GM08714 (cell line): ENCODE data around the gene GUCY1B1.
A peak's percentile ranks its signal among the peaks of the same experiment; 100 is the strongest.

Experiments used
- H3K4me3 ChIP-seq: fragments of 200-500 bp; sonication (Bioruptor generic); 2 replicates; pipeline ENCODE4 v1.5.1; 2014; ENCODE audit warnings: mild to moderate bottlenecking, low read length, inconsistent platforms
- ZNF274 ChIP-seq: IDR thresholded peaks from 2 replicates; pipeline ENCODE4 v1.6.1; 2012; ENCODE audit warnings: mild to moderate bottlenecking, low read depth, low read length

GUCY1B1 gene

GRCh38 chr4:155745984-155746383 is 12.8 kb upstream of the GUCY1B1 start:
- TF ChIP-seq ZNF274: no peak
- no peak overlapping the region for H3K4me3 ChIP-seq

GRCh38 chr4:155748039-155748438 is 10.8 kb upstream of the GUCY1B1 start:
- H3K4me3 ChIP-seq: no peak overlapping the region
- TF ChIP-seq ZNF274: no peak

GRCh38 chr4:155749041-155749440 is 9.8 kb upstream of the GUCY1B1 start:
- H3K4me3 ChIP-seq: no peak overlapping the region
- TF ChIP-seq ZNF274: no peak

- no peak for TF ChIP-seq ZNF274
These were observed 7.3 kb upstream of the GUCY1B1 start for GRCh38 chr4:155751569-155751968.

GRCh38 chr4:155757745-155758265 is 1.0 kb upstream of the GUCY1B1 start:
- no peak for TF ChIP-seq ZNF274

More at GRCh38 chr4:155751569-155751968, 7.3 kb upstream of the GUCY1B1 start:
- H3K4me3 ChIP-seq: no peak overlapping the region

GRCh38 chr4:155759372-155760252 is 791 bp downstream of the GUCY1B1 start:
- H3K4me3 ChIP-seq: peak overlapping the region; percentile 68
- TF ChIP-seq ZNF274: no peak

More at GRCh38 chr4:155757745-155758265, 1.0 kb upstream of the GUCY1B1 start:
- no peak overlapping the region for H3K4me3 ChIP-seq

DNA sequence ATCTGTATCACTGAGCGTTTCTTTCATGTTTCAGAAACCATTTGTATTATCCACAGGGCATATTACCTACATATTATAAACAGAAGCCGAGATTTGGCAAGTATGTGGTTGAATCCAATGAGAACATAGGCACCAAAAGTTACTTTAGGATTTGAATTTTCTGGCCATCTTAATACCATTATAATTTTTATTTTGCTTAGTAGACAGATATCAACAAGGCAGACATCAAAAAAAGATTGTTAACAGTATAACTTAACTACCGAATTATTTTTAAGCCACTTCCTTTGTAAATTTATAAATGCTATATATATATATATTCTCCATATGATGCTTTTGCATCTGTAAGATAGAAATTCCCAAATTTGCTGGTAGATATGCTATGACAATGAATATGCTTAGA is 2.2 kb downstream of the GUCY1B1 start:
- H3K4me3 ChIP-seq: no peak overlapping the region; the same call in 1 of the 2 replicates
- TF ChIP-seq ZNF274: no peak

DNA sequence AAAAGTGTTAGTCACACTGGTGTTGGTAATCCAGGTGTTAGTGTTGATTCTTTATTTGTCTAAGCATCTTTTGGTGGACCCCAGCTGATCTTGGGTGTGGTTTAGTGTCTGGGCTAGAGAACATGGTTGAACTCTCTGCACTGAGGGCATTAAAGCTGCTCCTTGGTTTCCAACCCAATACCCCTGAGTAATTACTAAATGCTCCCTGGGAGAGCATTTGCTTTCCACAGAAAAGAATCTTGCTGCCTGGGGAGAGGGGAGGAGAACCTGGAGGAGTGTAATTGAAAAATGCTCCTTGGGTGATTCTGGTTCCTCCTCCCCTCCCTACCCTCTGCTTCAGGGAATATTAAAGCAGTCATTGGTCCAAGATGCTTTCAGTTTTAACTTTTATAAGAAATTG is 3.1 kb downstream of the GUCY1B1 start:
- TF ChIP-seq ZNF274: no peak

DNA sequence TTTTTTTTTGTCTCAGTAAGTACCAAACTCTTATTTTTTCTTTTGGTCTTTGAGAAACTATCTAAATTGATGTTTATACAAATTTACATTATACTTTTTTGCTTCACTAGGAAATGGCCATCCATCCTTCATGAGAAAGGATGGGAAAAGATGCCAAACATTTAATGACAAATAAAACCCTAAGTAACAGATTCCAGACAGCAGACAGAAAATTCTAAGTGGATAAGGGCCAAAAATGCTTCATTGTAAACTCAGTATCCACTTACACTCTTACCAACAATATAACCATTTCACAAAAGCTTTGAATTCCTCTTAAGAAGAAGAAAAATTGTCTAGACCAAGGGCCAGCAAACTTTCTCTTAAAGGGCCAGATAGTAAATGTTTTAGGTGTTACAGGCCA is 3.5 kb downstream of the GUCY1B1 start:
- no peak for TF ChIP-seq ZNF274
- H3K4me3 ChIP-seq: no peak overlapping the region

More for the DNA sequence above, 3.1 kb downstream of the GUCY1B1 start:
- no peak overlapping the region for H3K4me3 ChIP-seq

- no peak for TF ChIP-seq ZNF274
These were observed 4.7 kb downstream of the GUCY1B1 start for GRCh38 chr4:155763551-155763950.

GRCh38 chr4:155765149-155765548 is 6.3 kb downstream of the GUCY1B1 start:
- H3K4me3 ChIP-seq: no peak overlapping the region
- no peak for TF ChIP-seq ZNF274

More at GRCh38 chr4:155763551-155763950, 4.7 kb downstream of the GUCY1B1 start:
- H3K4me3 ChIP-seq: no peak overlapping the region

GRCh38 chr4:155766622-155767021 is 7.8 kb downstream of the GUCY1B1 start:
- TF ChIP-seq ZNF274: no peak
- no peak overlapping the region for H3K4me3 ChIP-seq

DNA sequence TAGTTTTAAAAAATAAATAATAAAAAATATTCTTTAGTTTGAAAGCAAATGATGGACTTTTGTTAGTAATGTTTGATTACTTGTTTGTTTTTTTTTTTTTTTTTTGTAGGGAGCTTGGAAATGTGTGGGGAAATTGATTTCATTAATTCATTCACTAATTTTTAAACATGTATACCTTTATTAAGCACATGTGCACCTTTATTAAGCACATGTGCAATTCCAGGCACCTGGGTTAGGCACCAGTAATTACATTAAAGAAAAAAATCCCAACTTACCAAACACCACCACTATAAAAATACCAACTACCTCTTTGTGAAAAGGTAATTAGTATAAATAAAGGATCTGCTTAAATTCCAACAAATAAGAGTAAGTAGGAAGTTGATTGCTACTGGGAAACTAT is 9.5 kb downstream of the GUCY1B1 start:
- H3K4me3 ChIP-seq: no peak overlapping the region
- TF ChIP-seq ZNF274: no peak

GRCh38 chr4:155769090-155769489 is 10.3 kb downstream of the GUCY1B1 start:
- H3K4me3 ChIP-seq: no peak overlapping the region
- no peak for TF ChIP-seq ZNF274
